Measurements from ENCODE around the gene UVSSA.

DNA sequence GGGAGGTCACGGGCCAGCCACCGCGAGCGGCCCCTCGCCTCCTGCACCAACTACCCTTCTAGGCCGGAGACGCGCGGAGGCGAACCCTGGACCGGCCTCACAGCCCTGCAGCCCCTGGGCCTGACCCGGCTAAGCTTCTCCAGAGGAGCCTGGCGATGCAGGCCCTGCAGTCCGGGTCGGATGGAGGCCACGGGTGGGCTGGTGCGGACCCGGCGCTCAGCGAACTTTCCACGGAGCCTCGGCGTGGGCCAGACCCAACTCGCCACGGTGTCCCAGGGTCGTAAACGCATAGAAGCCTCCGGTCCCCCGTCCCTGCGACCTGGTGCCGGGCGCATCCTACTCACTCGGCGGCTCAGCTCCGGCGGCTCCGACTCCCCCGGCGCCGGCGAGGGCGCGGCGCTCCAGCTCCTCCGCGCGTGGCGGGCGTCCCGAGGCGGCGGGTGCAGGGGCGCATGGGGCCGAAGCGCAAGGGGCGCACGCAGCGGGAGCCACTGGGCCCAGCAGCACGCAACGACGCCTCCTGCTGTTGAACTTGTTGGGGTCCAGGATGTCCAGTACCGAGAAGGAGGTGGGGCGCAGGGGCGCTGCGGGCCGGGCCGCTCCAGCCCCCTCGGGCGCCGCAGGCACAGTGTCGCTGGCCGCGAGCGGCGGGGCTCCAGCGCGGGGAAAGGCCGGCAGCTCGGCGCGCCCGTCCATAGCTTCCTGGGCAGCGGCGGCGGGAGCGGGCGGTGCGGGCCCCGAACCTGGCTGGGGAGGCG is 58.8 kb downstream of the UVSSA start:
- TF ChIP-seq POLR2AphosphoS5 (IDR thresholded peaks at IDR 0.05) (no peak), POLR2A (IDR thresholded peaks at IDR 0.05) (no peak)
- TF ChIP-seq, protein P1, sequence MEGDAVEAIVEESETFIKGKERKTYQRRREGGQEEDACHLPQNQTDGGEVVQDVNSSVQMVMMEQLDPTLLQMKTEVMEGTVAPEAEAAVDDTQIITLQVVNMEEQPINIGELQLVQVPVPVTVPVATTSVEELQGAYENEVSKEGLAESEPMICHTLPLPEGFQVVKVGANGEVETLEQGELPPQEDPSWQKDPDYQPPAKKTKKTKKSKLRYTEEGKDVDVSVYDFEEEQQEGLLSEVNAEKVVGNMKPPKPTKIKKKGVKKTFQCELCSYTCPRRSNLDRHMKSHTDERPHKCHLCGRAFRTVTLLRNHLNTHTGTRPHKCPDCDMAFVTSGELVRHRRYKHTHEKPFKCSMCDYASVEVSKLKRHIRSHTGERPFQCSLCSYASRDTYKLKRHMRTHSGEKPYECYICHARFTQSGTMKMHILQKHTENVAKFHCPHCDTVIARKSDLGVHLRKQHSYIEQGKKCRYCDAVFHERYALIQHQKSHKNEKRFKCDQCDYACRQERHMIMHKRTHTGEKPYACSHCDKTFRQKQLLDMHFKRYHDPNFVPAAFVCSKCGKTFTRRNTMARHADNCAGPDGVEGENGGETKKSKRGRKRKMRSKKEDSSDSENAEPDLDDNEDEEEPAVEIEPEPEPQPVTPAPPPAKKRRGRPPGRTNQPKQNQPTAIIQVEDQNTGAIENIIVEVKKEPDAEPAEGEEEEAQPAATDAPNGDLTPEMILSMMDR (IDR thresholded peaks at IDR 0.05), result no peak

All from breast epithelium (tissue), 3 donors.